ENCODE measurements around the gene FBXL7. TPM values are rescaled to one million over a fixed set of nuclear protein-coding genes. Genes with fewer than 3 reads are reported as not detected.

The FBXL7 gene
- total RNA-seq, 6 experiments from 2014 or later: 0.81 to 1.9 (median 1.3) TPM

- no peak for ATAC-seq
- intact Hi-C loops (cut with DNase I): no loop called here
- Histone ChIP-seq H3K9me3 (no peaks in the 10 kb centered on the region), H3K4me1 (no peaks in the 10 kb centered on the region), H3K27ac (no peak overlapping the region), H3K4me3 (no peak overlapping the region), H3K36me3 (no peaks in the 10 kb centered on the region), H3K27me3 (no peaks in the 10 kb centered on the region)
- 58% methylated on average over 4 of the region's 4 CpGs for WGBS (ENCODE audit: insufficient coverage, low coverage, low lambda C conversion rate, missing lambda C conversion rate)
- no peak for TF ChIP-seq POLR2A (IDR thresholded peaks at IDR 0.05)
- TF ChIP-seq CTCF (IDR thresholded peaks at IDR 0.05): no peak
- no peak for DNase-seq
These were observed 16.5 kb upstream of the FBXL7 start for GRCh38 chr5:15483351-15484097.

GRCh38 chr5:15487228-15487627 is 12.8 kb upstream of the FBXL7 start:
- TF ChIP-seq CTCF (IDR thresholded peaks at IDR 0.05) (no peak), POLR2A (IDR thresholded peaks at IDR 0.05) (no peak)
- Histone ChIP-seq H3K36me3 (no peaks in the 10 kb centered on the region), H3K27ac (no peak overlapping the region), H3K4me1 (no peaks in the 10 kb centered on the region), H3K9me3 (no peaks in the 10 kb centered on the region), H3K27me3 (no peaks in the 10 kb centered on the region), H3K4me3 (no peak overlapping the region)
- intact Hi-C loops (cut with DNase I): no loop called here
- 59% methylated on average over 2 of the region's 2 CpGs for WGBS (ENCODE audit: insufficient coverage, low coverage, low lambda C conversion rate, missing lambda C conversion rate)
- DNase-seq (no peak), ATAC-seq (no peak)

- Histone ChIP-seq H3K4me1 (no peaks in the 10 kb centered on the region), H3K4me3 (no peak overlapping the region), H3K9me3 (no peaks in the 10 kb centered on the region), H3K36me3 (no peaks in the 10 kb centered on the region), H3K27me3 (no peaks in the 10 kb centered on the region), H3K27ac (no peak overlapping the region)
- 36% methylated on average over 3 of the region's 5 CpGs for WGBS (ENCODE audit: insufficient coverage, low coverage, low lambda C conversion rate, missing lambda C conversion rate)
- TF ChIP-seq CTCF (IDR thresholded peaks at IDR 0.05) (no peak), POLR2A (IDR thresholded peaks at IDR 0.05) (no peak)
- intact Hi-C loops (cut with DNase I): no loop called here
- DNase-seq (no peak), ATAC-seq (no peak)
These were observed 10.3 kb upstream of the FBXL7 start for GRCh38 chr5:15489571-15490235.

GRCh38 chr5:15492545-15492944 is 7.4 kb upstream of the FBXL7 start:
- H3K9me3 ChIP-seq: no peaks in the 10 kb centered on the region
- H3K4me3 ChIP-seq: no peak overlapping the region
- H3K27ac ChIP-seq: no peak overlapping the region
- 79% methylated on average over 1 of the region's 1 CpG for WGBS (ENCODE audit: insufficient coverage, low coverage, low lambda C conversion rate, missing lambda C conversion rate)
- DNase-seq: no peak
- no peak for ATAC-seq
- H3K27me3 ChIP-seq: no peaks in the 10 kb centered on the region
- H3K4me1 ChIP-seq: no peaks in the 10 kb centered on the region
- intact Hi-C loops (cut with DNase I): no loop called here
- H3K36me3 ChIP-seq: no peaks in the 10 kb centered on the region
- no peak for TF ChIP-seq POLR2A (IDR thresholded peaks at IDR 0.05)
- TF ChIP-seq CTCF (IDR thresholded peaks at IDR 0.05): no peak

All from right lobe of liver (tissue), 6 donors.